NOMO-1 treated with dmso at 0.1 percent for 144 hours (cell line): Measurements from ENCODE around the gene EHMT1.
"Not testable (repeated sequence)": the region's sequence is repeated elsewhere in the genome, so short reads cannot be mapped to it uniquely, and the experiment has no call there.

ENCODE experiments used
- DNase-seq: peaks from one replicate; lab custom pipeline; 2025; ENCODE audit not compliant: unreplicated experiment; lab: John Stamatoyannopoulos, UW

Gene EHMT1

DNA sequence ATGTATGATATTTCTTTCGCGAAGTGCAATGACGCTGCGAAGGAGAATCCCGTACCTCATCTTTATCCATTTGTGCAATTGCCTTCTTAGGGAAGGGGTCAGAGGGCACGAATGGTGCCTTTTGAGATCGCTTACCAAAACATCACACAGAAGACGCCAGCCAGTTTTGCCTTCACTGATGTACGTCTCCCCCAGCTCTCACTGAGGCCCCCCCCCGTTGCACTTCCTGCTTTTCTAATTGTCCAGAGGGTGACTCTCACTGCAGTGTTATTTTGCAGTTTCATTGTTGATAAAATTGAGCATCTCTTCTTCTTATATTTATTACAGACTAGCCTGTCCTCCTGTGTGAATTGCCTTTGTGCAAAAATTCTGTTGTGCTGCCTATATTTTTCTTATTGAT is 219.8 kb downstream of the EHMT1 start:
- no peak for DNase-seq

GRCh38 chr9:137843355-137843754 is 224.6 kb downstream of the EHMT1 start:
- no peak for DNase-seq

DNA sequence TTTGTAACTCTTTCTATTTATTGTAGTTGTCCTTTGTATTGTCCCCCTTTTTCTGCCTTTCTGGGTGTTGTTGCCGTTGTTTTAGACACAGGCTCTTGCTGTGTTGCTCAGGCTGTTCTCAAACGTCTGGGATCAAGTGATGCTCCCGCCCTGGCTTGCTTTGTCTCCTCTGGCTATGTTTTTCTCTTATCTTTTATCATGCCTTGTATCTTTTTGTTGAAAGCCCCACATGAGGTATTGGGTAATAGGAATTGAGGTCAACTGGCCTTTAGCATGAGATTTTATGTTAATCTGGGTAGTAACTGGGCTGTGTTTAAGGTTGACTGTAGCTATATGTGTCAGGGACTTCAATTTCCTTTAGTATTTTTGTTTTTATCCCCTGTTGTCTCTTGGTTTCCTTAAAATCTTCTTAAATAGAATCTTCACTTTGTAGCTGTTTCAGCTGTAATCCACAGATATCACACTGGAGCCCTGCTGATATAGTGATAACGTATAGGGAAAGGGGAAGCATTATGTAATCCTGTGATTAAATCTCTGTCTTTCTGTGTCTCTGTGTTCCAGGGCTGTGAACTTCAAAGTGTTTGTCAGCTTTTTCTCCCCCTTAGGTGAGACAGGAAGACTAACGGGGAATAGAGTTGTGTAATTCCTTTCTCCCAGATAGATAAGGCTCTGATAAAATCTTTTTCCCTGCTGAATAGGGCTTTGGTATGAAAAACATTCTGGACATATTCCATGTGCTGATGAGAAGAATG is 232.9 kb downstream of the EHMT1 start:
- no peak for DNase-seq

- no peak for DNase-seq
Observed at GRCh38 chr9:137853392-137853995, 234.7 kb downstream of the EHMT1 start.

GRCh38 chr9:137860361-137860760 is 241.6 kb downstream of the EHMT1 start:
- DNase-seq, result no peak

- no peak for DNase-seq
Observed at GRCh38 chr9:137865581-137866145, 246.9 kb downstream of the EHMT1 start.

DNA sequence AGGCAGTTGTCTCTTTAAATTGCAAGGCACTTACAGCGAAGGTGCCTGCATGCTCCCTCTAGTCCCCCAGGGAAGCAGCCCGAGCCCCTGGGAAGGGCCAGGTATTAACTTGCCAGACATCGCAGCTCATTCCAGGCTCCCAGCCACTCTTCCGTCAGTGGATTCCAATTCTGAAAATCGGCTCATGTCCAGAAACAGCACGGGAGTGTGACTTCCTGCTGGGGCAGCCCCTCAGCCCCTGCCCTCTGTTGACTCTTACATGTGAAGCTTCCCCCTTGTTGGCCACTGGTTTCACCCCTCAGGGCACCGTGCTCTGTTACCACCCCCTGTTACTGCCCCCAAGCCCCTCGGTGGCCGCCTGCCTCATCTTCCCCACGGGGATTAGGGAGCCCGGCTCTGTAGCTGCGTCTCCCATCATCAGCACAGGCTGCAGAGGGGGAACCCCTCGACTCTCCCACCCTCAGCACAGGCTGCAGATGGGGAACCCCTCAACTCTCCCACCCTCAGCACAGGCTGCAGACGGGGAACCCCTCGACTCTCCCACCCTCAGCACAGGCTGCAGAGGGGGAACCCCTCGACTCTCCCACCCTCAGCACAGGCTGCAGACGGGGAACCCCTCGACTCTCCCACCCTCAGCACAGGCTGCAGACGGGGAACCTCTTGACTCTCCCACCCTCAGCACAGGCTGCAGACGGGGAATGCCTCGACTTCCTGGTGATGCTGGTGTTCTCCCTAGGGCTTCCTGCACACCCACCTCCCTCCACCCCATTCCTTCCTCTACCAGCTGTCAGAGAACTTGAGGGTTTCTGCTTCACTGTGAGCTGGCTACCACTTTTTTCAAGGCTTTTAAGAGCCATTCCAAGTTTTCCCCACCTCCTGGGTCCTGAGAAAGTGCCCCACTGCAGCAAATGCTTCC is 247.7 kb downstream of the EHMT1 start:
- DNase-seq, result no peak

GRCh38 chr9:137870432-137870831 is 251.6 kb downstream of the EHMT1 start:
- no peak for DNase-seq

DNA sequence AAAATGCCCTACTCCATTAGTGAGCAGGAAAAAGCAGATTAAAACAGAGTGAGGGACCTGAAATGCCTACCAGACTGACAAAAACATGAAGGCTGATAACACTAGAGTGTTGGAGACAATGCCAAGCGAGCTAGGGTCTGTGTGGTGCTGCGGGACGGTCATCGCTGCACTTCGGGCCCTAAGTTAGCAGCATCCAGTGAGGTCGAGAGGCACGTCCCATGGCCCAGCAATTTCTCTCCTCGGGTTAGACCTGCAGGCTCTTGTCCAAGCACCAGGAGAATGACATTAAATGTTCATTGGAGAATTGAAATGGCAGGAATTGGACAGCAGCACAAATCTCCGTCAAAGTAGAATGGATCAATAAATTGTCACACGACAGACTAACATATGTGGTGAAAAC is 253.5 kb downstream of the EHMT1 start:
- DNase-seq, result no peak

- DNase-seq, result no peak
Observed at GRCh38 chr9:137873408-137873807, 254.6 kb downstream of the EHMT1 start.

- no peak for DNase-seq
Observed at GRCh38 chr9:137873858-137874362, 255.1 kb downstream of the EHMT1 start.

GRCh38 chr9:137875354-137875753 is 256.5 kb downstream of the EHMT1 start:
- DNase-seq, result no peak

DNA sequence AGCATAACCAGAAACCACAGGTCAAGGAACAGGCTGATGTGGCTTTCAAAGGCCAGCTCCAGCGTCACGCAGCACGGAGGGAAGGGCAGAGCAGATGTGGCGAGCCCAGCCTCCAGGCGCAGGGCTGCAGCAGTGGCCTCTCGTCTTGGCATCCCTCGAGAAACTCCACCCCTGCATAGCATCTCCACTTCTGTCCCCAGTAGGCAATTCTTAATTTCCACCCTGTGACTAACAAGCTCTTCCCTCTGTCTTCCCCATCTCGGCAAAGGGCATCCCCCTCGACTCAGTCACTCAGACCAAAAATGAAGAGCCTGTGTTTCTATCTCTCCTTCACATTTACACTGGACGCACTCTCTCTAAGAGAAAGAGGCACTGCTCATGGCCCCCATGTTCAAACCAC is 257.0 kb downstream of the EHMT1 start:
- no peak for DNase-seq

- no peak for DNase-seq
Observed at GRCh38 chr9:137876269-137876668, 257.5 kb downstream of the EHMT1 start.

- no peak for DNase-seq
Observed at GRCh38 chr9:137876781-137877386, 258.1 kb downstream of the EHMT1 start.

DNA sequence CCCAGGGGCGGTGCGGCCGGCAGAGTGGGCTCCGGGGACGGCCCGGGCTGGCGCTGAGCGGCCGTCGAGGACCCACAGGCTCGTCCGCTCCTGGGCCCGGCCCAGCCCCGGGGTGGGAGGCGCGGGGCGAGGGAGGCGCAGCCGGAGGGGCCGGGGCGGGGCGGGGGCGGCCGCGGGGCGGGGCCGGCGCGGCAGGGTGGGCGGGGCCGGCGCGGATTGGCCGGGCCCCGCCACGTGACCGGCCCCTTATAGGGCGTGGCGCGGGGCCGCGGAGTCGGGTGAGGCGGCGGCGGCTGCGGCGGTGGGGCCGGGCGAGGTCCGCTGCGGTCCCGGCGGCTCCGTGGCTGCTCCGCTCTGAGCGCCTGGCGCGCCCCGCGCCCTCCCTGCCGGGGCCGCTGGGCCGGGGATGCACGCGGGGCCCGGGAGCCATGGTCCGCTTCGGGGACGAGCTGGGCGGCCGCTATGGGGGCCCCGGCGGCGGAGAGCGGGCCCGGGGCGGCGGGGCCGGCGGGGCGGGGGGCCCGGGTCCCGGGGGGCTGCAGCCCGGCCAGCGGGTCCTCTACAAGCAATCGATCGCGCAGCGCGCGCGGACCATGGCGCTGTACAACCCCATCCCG is 258.8 kb downstream of the EHMT1 start, which contains the start of gene CACNA1B:
CACNA1B (plus strand) TSS at position 277 of the 617 bp plus-strand sequence; CDS start at position 429, 152 bp downstream.
- DNase-seq, result not testable (repeated sequence)

DNA sequence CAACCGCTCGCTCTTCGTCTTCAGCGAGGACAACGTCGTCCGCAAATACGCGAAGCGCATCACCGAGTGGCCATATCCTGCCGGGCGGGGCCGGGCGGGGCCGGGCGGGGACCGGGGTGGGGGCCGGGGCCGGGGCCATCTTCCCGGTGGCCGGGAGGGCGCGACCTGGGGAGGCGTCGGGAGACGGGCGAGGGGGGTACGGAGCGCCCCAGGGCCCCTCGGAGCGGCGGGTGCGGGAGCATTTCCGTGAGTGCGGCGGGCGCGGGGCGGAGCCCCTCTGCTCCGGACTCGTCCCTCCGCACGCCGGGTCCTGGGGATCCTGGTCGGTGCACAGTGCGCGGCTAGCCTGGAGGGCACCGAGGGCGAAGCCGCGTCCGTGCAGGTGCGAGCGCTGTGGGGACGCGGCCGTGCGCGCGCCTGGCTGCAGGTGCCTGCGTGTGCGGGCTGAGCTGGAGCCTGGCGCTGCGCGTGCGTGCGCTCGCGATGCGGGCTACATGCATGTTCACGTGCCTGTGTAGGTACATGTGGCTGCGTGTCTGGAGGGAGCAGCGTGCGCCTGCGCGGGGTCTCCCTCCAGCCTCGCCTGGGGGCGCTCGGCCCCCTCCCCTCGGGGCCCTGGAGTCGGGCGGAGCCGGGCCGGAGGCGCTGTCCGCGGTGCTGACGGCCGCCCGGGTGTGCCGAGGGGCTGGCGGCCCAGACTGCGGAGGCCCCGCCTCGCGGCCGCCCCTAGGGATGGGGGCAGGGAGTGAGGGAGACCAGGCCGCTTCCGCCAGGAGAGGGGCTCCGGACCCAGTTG is 259.5 kb downstream of the EHMT1 start:
- no peak for DNase-seq

DNA sequence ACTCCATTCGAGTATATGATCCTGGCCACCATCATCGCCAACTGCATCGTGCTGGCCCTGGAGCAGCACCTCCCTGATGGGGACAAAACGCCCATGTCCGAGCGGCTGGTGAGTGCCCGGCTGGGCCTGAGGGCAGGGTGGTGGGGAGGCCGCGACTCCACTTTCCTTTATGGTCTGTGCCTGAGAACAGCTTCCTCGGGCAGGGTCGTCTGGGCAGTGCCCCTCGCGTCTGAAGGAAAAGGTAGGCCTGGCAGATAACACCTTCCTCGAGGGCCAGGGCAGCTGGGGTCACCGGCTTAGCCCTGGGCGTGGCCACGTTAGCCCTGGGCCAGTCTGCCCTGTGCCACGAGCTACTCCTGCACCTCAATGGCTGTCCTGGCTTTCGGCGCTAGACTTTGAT is 260.2 kb downstream of the EHMT1 start:
- no peak for DNase-seq

- no peak for DNase-seq
Observed at GRCh38 chr9:137879566-137880150, 260.9 kb downstream of the EHMT1 start.
